ENCODE results near the gene TAOK3. TPM values are rescaled to one million over a fixed set of nuclear protein-coding genes. Genes with fewer than 3 reads are reported as not detected.

TAOK3 gene
- total and polyA plus RNA-seq, 8 donors, result 7.5 to 131 (median 29.0) TPM

- WGBS, 5 donors, result 89 to 97% (median 95%) methylated on average over 13 of the region's 13 CpGs
- intact Hi-C loops (cut with DNase I; ENCODE audit: low total_unique reads), result no loop called here
- H3K36me3 ChIP-seq, result peaks cover 42 to 99% (median 98%) of the 10 kb centered on the region in 4 donors
Measured at GRCh38 chr12:118144499-118144898, 228.2 kb downstream of the TAOK3 start.

GRCh38 chr12:118140825-118141224, 231.9 kb downstream of the TAOK3 start:
- Histone ChIP-seq H3K4me3 (no peak overlapping the region), H3K36me3 (peaks cover 55 to 81% (median 79%) of the 10 kb centered on the region in 4 donors), H3K27ac (no peak overlapping the region), H3K9me3 (no peaks in the 10 kb centered on the region), H3K4me1 (peaks cover 15 to 34% (median 26%) of the 10 kb centered on the region in 4 donors), H3K27me3 (no peaks in the 10 kb centered on the region)
- no peak for TF ChIP-seq POLR2A (IDR thresholded peaks at IDR 0.05)
- TF ChIP-seq EP300 (IDR thresholded peaks at IDR 0.05), result no peak
- TF ChIP-seq POLR2AphosphoS5 (IDR thresholded peaks at IDR 0.05), result no peak
- no peak for TF ChIP-seq CTCF (IDR thresholded peaks at IDR 0.05)
- intact Hi-C loops (cut with DNase I; ENCODE audit: low total_unique reads), result no loop called here
- 96 to 99% (median 97%) methylated on average over 8 of the region's 8 CpGs for WGBS, 5 donors
- DNase-seq, result no peak

More at GRCh38 chr12:118144499-118144898, 228.2 kb downstream of the TAOK3 start:
- Histone ChIP-seq H3K4me1 (peaks cover 0 to 8% (median 1%) of the 10 kb centered on the region in 4 donors), H3K27ac (no peak overlapping the region), H3K4me3 (no peak overlapping the region), H3K9me3 (no peaks in the 10 kb centered on the region), H3K27me3 (no peaks in the 10 kb centered on the region)
- no peak for TF ChIP-seq POLR2A (IDR thresholded peaks at IDR 0.05)
- TF ChIP-seq POLR2AphosphoS5 (IDR thresholded peaks at IDR 0.05), result no peak
- no peak for TF ChIP-seq EP300 (IDR thresholded peaks at IDR 0.05)
- TF ChIP-seq CTCF (IDR thresholded peaks at IDR 0.05), result no peak
- DNase-seq, result no peak

- H3K27me3 ChIP-seq, result no peaks in the 10 kb centered on the region
- no peaks in the 10 kb centered on the region for H3K9me3 ChIP-seq
- H3K36me3 ChIP-seq, result peaks cover 33 to 45% (median 43%) of the 10 kb centered on the region in 4 donors
- DNase-seq, result no peak
- intact Hi-C loops (cut with DNase I; ENCODE audit: low total_unique reads), result no loop called here
- peak overlapping the region; percentile 87 to 94 (median 88) for H3K4me3 ChIP-seq
- no peak for TF ChIP-seq EP300 (IDR thresholded peaks at IDR 0.05)
- TF ChIP-seq POLR2AphosphoS5 (IDR thresholded peaks at IDR 0.05), result no peak
- TF ChIP-seq POLR2A (IDR thresholded peaks at IDR 0.05), result no peak
- no peak for TF ChIP-seq CTCF (IDR thresholded peaks at IDR 0.05)
- WGBS, 5 donors, result 66 to 77% (median 69%) methylated on average over 10 of the region's 10 CpGs
- H3K4me1 ChIP-seq, result peaks cover 20 to 51% (median 38%) of the 10 kb centered on the region in 4 donors
- peak overlapping the region; percentile 85 to 92 (median 89) for H3K27ac ChIP-seq
Measured at GRCh38 chr12:118137148-118137678, 235.5 kb downstream of the TAOK3 start.

GRCh38 chr12:118136559-118137003, 236.1 kb downstream of the TAOK3 start:
- Histone ChIP-seq H3K9me3 (no peaks in the 10 kb centered on the region), H3K4me3 (peak overlapping the region; percentile 87 to 94 (median 88)), H3K27me3 (no peaks in the 10 kb centered on the region), H3K36me3 (peaks cover 32 to 38% (median 37%) of the 10 kb centered on the region in 4 donors), H3K4me1 (peaks cover 22 to 57% (median 44%) of the 10 kb centered on the region in 4 donors), H3K27ac (peak overlapping the region; percentile 85 to 92 (median 89))
- DNase-seq, result peak; percentile 50 to 69
- intact Hi-C loops (cut with DNase I; ENCODE audit: low total_unique reads), result no loop called here
- TF ChIP-seq EP300 (IDR thresholded peaks at IDR 0.05), result no peak
- peak in 1 of 3 donors; percentile 9 for TF ChIP-seq POLR2AphosphoS5 (IDR thresholded peaks at IDR 0.05)
- WGBS, 5 donors, result 0 to 1% (median 0%) methylated on average over 14 to 29 of the region's 29 CpGs

Measured in stomach (tissue), 9 donors.